OCI-LY1 (cell line): ENCODE measurements around the gene CDKN2AIPNL.

Experiments
- CTCF ChIP-seq: fragments of 200-600 bp; sonication (generic), shearing (Covaris generic); IDR thresholded peaks from 2 replicates; pipeline ENCODE4 v1.5.1; 2017; ENCODE audit warnings: mild to moderate bottlenecking, antibody characterized with exemption, low read length, moderate library complexity, mixed read lengths
- EZH2 ChIP-seq: fragments of 200-600 bp; sonication (generic), shearing (Covaris generic); IDR thresholded peaks from 2 replicates; pipeline ENCODE4 v1.8.0; 2017; ENCODE audit warnings: borderline replicate concordance, mixed run types, mild to moderate bottlenecking, antibody characterized with exemption, low read length, moderate library complexity, mixed read lengths

- no peak for TF ChIP-seq EZH2
- no peak for TF ChIP-seq CTCF
Observed at GRCh38 chr5:134438721-134439123, 27.0 kb upstream of the CDKN2AIPNL start.
